ENCODE measurements around the gene SLC1A1.

DNA sequence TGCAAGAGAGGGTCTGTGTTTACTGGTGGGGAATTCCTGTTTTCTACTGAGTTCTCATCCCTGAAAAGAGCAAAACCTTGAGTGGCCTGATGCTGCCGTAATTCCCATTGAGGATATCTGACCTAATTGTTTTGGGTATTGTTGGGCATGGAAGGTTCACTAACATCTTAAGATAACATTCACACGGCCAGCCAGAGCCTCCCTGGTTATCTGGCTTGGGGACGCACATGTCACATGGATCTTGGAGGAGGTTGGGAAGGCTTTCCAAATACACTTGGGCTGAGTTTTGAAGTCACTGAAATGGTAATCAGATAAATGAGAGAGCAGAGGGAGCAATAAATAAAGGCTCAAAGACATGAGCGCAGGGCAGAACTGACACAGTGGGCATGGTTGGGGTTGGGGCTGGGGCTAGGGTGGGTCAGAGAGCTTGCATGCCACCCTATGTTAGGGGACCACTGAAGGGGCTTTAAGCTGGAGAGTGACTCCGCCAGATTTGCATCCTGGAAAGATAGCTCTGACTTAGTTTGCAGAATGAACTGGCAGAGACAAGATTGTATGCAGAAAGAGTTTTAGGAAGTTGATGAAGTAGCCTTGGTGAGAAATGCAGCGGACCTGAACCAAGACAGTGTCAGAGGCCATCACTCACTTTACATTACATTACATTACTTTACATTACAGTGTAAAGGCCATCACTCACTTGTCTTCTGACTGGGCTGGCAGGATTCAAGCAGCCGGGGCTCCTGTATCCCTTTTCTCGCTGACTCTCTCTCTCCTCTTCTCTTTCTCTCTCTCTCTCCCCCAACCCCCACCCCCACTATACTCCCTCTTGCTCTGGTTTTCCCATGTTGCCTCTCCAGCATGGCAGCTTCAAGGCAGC is 24.2 kb downstream of the SLC1A1 start:
- TF ChIP-seq EP300 (IDR thresholded peaks at IDR 0.05), result no peak
- TF ChIP-seq, protein P1, sequence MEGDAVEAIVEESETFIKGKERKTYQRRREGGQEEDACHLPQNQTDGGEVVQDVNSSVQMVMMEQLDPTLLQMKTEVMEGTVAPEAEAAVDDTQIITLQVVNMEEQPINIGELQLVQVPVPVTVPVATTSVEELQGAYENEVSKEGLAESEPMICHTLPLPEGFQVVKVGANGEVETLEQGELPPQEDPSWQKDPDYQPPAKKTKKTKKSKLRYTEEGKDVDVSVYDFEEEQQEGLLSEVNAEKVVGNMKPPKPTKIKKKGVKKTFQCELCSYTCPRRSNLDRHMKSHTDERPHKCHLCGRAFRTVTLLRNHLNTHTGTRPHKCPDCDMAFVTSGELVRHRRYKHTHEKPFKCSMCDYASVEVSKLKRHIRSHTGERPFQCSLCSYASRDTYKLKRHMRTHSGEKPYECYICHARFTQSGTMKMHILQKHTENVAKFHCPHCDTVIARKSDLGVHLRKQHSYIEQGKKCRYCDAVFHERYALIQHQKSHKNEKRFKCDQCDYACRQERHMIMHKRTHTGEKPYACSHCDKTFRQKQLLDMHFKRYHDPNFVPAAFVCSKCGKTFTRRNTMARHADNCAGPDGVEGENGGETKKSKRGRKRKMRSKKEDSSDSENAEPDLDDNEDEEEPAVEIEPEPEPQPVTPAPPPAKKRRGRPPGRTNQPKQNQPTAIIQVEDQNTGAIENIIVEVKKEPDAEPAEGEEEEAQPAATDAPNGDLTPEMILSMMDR (IDR thresholded peaks at IDR 0.05), result no peak
- TF ChIP-seq POLR2A (IDR thresholded peaks at IDR 0.05), result no peak
- no peak for TF ChIP-seq POLR2AphosphoS5 (IDR thresholded peaks at IDR 0.05)

All from upper lobe of left lung (tissue), 4 donors.